Measurements from ENCODE around the gene PLEKHJ1. TPM values are rescaled to one million over a fixed set of nuclear protein-coding genes. Genes with fewer than 3 reads are reported as not detected.

Gene PLEKHJ1
- total RNA-seq, 3 donors from 2014 or later = 132 to 231 (median 189) TPM

DNA sequence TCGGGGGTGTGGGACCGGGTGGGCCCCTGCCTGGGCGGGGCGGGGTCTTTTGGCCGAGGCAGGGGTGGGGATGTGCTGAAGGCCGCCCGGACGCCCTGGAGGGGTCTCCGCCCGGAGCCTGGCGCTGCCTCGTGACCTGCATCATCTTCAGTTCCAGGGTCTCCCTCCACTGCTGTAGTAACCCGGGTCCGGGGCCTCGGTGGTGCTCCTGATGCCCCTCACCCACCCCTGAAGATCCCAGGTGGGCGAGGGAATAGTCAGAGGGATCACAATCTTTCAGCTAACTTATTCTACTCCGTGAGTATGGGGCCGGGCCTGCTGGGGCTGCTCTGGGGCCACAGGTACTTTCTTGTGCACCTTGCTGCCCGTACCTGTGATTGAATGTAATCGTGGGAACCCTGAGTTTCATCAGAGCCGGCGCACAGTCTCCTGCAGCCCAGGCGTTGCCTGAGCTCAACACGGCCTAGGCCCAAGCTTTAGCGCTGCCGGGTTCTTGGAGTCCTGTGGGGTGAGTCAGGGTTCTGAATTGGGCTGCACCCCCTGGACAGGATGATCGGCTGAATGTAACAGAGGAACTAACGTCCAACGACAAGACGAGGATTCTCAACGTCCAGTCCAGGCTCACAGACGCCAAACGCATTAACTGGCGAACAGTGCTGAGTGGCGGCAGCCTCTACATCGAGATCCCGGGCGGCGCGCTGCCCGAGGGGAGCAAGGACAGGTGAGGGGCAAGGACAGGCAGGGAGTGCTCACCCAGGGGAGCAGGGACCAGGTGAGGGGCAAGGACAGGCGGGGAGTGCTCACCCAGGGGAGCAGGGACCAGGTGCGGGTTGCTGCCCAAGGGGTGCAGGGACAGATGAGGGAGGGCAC is 35.3 kb upstream of the PLEKHJ1 start:
- H3K4me1 ChIP-seq (ENCODE audit: low read depth) = peaks cover 51% of the 10 kb centered on the region
- intact Hi-C loops (cut with DNase I, micrococcal nuclease) = loop anchor here (5.0 to 10.0 kb wide), 2 partner anchors 34 to 117 kb away; partner anchors contain the start of genes AP3D1 (in 1 of the 2), PLEKHJ1 (in 1 of the 2) and SF3A2 (in 1 of the 2)
- no peak for ATAC-seq
- TF ChIP-seq, protein P1, sequence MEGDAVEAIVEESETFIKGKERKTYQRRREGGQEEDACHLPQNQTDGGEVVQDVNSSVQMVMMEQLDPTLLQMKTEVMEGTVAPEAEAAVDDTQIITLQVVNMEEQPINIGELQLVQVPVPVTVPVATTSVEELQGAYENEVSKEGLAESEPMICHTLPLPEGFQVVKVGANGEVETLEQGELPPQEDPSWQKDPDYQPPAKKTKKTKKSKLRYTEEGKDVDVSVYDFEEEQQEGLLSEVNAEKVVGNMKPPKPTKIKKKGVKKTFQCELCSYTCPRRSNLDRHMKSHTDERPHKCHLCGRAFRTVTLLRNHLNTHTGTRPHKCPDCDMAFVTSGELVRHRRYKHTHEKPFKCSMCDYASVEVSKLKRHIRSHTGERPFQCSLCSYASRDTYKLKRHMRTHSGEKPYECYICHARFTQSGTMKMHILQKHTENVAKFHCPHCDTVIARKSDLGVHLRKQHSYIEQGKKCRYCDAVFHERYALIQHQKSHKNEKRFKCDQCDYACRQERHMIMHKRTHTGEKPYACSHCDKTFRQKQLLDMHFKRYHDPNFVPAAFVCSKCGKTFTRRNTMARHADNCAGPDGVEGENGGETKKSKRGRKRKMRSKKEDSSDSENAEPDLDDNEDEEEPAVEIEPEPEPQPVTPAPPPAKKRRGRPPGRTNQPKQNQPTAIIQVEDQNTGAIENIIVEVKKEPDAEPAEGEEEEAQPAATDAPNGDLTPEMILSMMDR (IDR thresholded peaks at IDR 0.05) = no peak
- DNase-seq = peak in 2 of 3 donors; percentile 49 to 57
- H3K4me3 ChIP-seq = peak overlapping the region; percentile 94
- no peaks in the 10 kb centered on the region for H3K36me3 ChIP-seq (ENCODE audit: low read depth)
- H3K9me3 ChIP-seq = no peaks in the 10 kb centered on the region

DNA sequence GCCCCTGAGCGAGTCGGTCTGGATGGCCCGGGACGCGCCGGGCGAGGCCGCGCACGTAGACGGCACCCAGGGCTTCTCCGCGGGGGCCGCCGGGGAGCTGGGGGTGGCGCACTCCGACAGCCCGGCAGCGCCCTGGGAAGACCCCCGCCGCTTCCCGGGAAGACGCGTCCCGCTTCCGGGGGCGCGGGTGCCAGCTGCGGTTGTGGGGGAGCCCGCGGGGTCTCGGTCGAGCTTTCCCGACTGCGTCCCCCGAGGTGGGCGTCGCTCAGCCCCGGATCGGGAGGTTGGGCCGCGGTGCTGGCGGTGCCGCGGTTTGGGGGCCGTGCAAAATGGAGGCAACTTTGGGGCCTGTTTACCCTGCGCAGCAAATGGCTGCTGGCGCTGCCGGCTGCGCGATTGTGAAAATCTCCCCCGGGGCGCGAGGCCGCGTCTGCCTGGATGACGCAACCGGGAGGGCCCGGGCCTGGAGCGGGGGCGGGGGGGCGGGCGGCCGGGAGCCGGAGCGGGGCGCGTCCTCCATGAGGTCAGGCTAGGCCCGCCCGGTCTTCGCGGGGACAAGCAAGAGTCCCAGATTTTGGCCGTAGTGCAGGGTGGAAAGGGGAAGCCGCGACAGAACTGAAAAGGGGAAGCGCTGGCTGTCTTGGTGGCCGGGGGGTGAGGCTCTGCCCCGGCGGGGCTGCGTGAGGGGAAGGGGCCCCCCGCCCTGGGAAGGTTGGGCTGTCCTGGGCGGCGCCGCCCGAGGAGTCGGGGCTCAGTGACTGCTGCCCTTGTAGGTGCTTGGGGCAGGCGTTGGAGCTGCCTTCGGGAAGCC is 34.5 kb upstream of the PLEKHJ1 start:
- TF ChIP-seq, protein P1 (IDR thresholded peaks at IDR 0.05) = no peak
- DNase-seq (peak; percentile 76 to 89 (median 86)), ATAC-seq (peak; percentile 29)
- intact Hi-C loops (cut with DNase I, micrococcal nuclease) = loop anchor here (5.0 to 10.0 kb wide), 2 partner anchors 33 to 116 kb away; partner anchors contain the start of genes AP3D1 (in 1 of the 2), PLEKHJ1 (in 1 of the 2) and SF3A2 (in 1 of the 2)
- Histone ChIP-seq H3K36me3 (ENCODE audit: low read depth) (no peaks in the 10 kb centered on the region), H3K4me3 (peak overlapping the region; percentile 94), H3K9me3 (no peaks in the 10 kb centered on the region), H3K4me1 (ENCODE audit: low read depth) (peaks cover 46% of the 10 kb centered on the region)

DNA sequence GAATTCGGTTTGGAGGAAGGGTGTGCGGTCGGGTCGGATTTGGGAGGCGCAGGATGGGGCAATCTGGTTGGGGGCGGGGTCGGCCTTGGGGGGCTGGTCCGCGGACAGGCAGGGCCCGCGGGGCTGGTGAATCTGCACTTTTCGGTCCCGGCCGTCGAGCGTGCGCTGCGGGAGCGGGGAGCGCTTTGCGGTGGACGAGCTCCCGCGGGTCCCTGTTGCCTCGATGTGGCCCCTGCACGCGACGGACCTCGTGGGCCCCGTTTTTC is 34.0 kb upstream of the PLEKHJ1 start:
- DNase-seq (peak; percentile 57 to 83 (median 70)), ATAC-seq (peak; percentile 2)
- intact Hi-C loops (cut with DNase I, micrococcal nuclease) = loop anchor here (5.0 to 10.0 kb wide), 2 partner anchors 33 to 115 kb away; partner anchors contain the start of genes AP3D1 (in 1 of the 2), PLEKHJ1 (in 1 of the 2) and SF3A2 (in 1 of the 2)
- Histone ChIP-seq H3K4me1 (ENCODE audit: low read depth) (peaks cover 41% of the 10 kb centered on the region), H3K36me3 (ENCODE audit: low read depth) (no peaks in the 10 kb centered on the region), H3K9me3 (no peaks in the 10 kb centered on the region), H3K4me3 (peak overlapping the region; percentile 94)
- TF ChIP-seq, protein P1 (IDR thresholded peaks at IDR 0.05) = no peak

DNA sequence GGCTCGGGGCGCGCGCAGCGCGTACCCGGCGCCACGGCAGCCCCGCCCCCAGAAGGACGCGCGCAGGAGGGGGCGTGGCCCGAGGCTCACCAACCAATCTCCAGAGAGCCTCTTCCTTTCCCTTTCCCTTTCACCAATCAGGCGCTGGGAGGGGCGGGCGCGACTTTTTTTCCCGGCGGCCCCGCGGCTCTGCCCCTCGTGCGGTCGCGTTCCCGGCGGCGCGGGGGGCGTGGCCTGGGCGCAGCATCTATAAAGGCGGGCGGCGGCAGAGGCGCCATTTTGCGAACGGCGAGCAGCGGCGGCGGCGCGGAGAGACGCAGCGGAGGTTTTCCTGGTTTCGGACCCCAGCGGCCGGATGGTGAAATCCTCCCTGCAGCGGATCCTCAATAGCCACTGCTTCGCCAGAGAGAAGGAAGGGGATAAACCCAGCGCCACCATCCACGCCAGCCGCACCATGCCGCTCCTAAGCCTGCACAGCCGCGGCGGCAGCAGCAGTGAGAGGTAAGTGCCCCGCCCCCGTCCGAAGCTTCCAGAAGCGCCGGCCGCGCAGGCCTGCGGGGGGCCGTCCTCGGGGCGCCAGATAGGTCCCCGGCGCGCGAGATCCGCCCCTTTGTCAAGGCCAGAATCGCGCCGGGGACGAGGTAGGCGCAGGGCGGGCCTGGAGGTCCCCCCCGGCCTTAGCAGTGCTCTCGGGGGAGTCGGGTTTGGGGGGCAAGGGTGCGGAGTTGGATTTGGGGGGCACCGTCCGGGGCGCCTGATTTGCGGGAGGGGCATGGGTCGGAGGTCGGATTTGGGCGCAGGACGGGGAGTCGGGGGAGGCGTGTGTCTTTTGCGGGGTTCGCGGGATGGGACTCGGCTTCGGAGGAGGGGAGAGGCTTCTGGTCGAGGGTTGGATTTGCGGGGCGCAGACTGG is 33.4 kb upstream of the PLEKHJ1 start:
- intact Hi-C loops (cut with DNase I, micrococcal nuclease) = loop anchor here (5.0 to 10.0 kb wide), 2 partner anchors 32 to 115 kb away; partner anchors contain the start of genes AP3D1 (in 1 of the 2), PLEKHJ1 (in 1 of the 2) and SF3A2 (in 1 of the 2)
- TF ChIP-seq, protein P1 (IDR thresholded peaks at IDR 0.05) = peak; percentile 21
- ATAC-seq = peak; percentile 87
- peak; percentile 98 to 99 (median 99) for DNase-seq
- peaks cover 38% of the 10 kb centered on the region for H3K4me1 ChIP-seq (ENCODE audit: low read depth)
- peak overlapping the region; percentile 94 for H3K4me3 ChIP-seq
- no peaks in the 10 kb centered on the region for H3K9me3 ChIP-seq
- H3K36me3 ChIP-seq (ENCODE audit: low read depth) = no peaks in the 10 kb centered on the region

DNA sequence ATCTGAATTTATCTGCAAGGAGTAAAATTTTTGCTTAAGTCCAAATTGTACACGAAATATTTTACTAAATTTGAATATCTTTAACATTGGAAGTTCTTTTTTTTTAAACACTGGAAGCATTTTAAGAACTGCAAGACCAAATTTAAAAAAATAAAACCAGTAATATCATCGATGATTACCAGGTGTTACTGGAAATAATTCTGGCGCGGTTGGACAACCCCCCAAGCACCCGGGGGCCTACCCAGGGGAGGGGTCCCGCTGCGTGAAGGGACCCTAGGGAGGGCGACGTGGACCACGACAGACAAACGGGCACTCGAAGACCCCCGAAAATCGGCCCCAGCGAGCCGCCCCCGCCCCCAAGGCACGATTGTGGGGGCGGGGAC is 32.7 kb upstream of the PLEKHJ1 start:
- no peak for DNase-seq
- H3K36me3 ChIP-seq (ENCODE audit: low read depth) = no peaks in the 10 kb centered on the region
- no peaks in the 10 kb centered on the region for H3K9me3 ChIP-seq
- peaks cover 32% of the 10 kb centered on the region for H3K4me1 ChIP-seq (ENCODE audit: low read depth)
- intact Hi-C loops (cut with DNase I, micrococcal nuclease) = no loop called here
- ATAC-seq = no peak
- TF ChIP-seq, protein P1 (IDR thresholded peaks at IDR 0.05) = no peak
- peak overlapping the region; percentile 94 for H3K4me3 ChIP-seq
